Vagina (tissue), 2 donors: Measurements from ENCODE around the gene EPHB1.

ENCODE experiments used
- CTCF ChIP-seq, 3 experiments: fragments of 450-650 bp in 2 of 3; fragments of 200-600 bp in 1 of 3; sonication (generic) in 1 of 3; IDR thresholded peaks; one replicate each; pipeline ENCODE4 v1.5.1; 2017 to 2019; ENCODE audit warnings: antibody characterized with exemption in 3 of 3, mild to moderate bottlenecking in 2 of 3, moderate library complexity in 2 of 3
- POLR2AphosphoS5 ChIP-seq, 2 donors: sonication (generic); formaldehyde crosslinking; IDR thresholded peaks; one replicate each; pipeline ENCODE4 v1.9.0; 2017; ENCODE audit warnings: antibody characterized with exemption in 2 of 2, mild to moderate bottlenecking in 2 of 2, low read depth in 1 of 2; ENCODE audit not compliant: insufficient read depth in 1 of 2

- TF ChIP-seq CTCF (IDR thresholded peaks at IDR 0.05) (no peak), POLR2AphosphoS5 (IDR thresholded peaks at IDR 0.05; ENCODE audit: insufficient read depth in 1 of 2, low read depth in 1 of 2) (no peak)
These were observed 472.4 kb downstream of the EPHB1 start for GRCh38 chr3:135267487-135267886.
